H7 (cell line): Measurements from ENCODE around the gene GMIP. TPM values are rescaled to one million over a fixed set of nuclear protein-coding genes. Genes with fewer than 3 reads are reported as not detected.
A peak's percentile ranks its signal among the peaks of the same experiment; 100 is the strongest.
"Not testable (repeated sequence)": the region's sequence is repeated elsewhere in the genome, so short reads cannot be mapped to it uniquely, and the experiment has no call there.

Experiments used
- DNase-seq: peaks from one replicate; pipeline ENCODE4 v3.0.0; 2012
- H3K27me3 ChIP-seq: 2 replicates; pipeline ENCODE4 v1.6.0; 2011; ENCODE audit warnings: mild to moderate bottlenecking, low read length; ENCODE audit not compliant: control insufficient read depth, insufficient read depth
- H3K36me3 ChIP-seq: replicated peaks from 2 replicates; pipeline ENCODE4 v1.5.1; 2011; ENCODE audit warnings: low read length; ENCODE audit not compliant: control insufficient read depth, insufficient read depth
- H3K4me3 ChIP-seq: 2 replicates; pipeline ENCODE4 v1.5.1; 2011; ENCODE audit warnings: low read depth, mild to moderate bottlenecking, control low read depth, low read length, moderate library complexity; ENCODE audit not compliant: insufficient read depth
- total RNA-seq: library from RNA; depleted of rRNA; stranded (reverse); fragments of >200 nt; shearing (Covaris generic); gene quantifications from 2 replicates; pipeline ENCODE4 v1.2.3, GENCODE V29; 2014; rRNA removed

The GMIP gene
- total RNA-seq = 6.6 and 6.7 TPM in 2 replicates

GRCh38 chr19:19643158-19644053, at the start of gene GMIP:
TSS of gene GMIP (minus strand) at chr19:19643657. CDS start at chr19:19643529, 128 bp downstream.
- H3K36me3 ChIP-seq = peaks cover 25% of the 10 kb centered on the region
- peak within 1 kb of the TSS; percentile 77 for H3K4me3 ChIP-seq
- DNase-seq = peak; percentile 99

DNA sequence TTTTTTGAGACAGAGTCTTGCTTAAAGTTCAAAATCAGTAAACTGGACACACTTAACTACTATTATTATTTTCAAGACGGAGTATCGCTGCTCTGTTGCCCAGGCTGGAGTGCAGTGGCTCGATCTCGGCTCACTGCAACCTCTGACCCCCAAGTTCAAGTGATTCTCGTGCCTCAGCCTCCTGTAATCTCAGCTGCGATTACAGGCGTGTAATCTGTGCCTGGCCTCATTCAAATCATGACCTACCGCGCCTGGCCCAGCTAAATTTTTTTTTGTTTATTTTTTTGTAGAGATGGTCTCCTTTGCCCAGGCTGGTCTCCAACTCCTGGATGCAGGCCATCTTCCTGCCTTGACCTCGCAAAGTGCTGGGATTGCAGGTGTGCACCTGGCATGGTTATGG, 48.2 kb upstream of the GMIP start:
- no peaks in the 10 kb centered on the region for H3K36me3 ChIP-seq
- no peak overlapping the region for H3K4me3 ChIP-seq
- no peaks in the 10 kb centered on the region for H3K27me3 ChIP-seq
- DNase-seq = no peak

More at GRCh38 chr19:19643158-19644053, at the start of gene GMIP:
- no peaks in the 10 kb centered on the region for H3K27me3 ChIP-seq

DNA sequence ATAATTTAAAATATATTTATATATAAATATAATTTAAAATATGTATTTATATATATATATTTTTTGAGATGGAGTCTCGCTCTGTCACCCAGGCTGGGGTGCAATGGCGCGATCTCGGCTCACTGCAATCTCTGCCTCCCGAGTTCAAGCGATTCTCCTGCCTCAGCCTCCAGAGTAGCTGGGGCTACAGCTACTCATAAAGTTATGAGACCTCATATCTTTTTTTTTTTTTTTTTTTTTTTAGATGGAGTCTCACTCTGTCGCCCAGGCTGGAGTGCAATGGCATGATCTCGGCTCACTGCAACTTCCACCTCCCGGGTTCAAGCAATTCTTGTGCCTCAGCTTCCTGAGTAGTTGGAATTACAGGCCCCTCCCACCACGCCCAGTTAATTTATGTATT, 45.6 kb upstream of the GMIP start:
- DNase-seq, H3K4me3 ChIP-seq, H3K36me3 ChIP-seq, H3K27me3 ChIP-seq: not testable (repeated sequence)

DNA sequence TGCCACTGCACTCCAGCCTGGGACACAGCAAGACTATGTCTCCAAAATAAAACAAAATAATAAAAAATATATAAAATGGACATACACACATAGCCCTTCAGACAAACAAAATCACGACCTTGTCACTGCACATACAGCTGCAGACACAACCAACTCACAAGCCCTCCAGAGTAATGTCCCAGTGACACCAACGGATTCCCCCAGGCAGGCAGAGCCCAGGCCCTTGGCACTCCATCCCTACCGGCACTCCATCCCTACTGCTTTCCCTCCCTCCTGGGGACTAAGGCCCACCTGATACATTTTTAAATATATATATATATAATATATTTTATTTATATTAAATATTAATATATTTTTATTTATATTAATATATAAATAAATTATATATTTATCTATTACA, 43.6 kb upstream of the GMIP start:
- Histone ChIP-seq H3K27me3 (no peaks in the 10 kb centered on the region), H3K4me3 (no peak overlapping the region), H3K36me3 (no peaks in the 10 kb centered on the region)
- DNase-seq = no peak

DNA sequence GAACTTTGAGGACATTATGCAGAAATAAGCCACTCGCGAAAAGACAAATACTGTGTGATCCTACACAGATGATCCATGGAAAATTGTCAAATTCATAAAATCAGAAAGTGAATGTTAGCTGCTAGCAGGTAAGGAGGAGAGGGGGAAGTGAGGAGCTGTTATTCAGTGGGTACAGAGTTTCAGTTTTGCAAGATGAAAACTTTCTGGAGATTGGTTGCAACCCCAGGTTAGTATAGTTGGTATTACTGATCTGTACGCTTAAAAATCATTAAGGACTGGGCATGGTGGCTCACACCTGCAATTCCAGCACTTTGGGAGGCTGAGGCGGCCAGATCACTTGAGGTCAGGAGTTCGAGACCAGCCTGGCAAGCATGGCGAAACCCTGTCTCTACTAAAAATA, 43.1 kb upstream of the GMIP start:
- Histone ChIP-seq H3K36me3 (no peaks in the 10 kb centered on the region), H3K27me3 (no peaks in the 10 kb centered on the region), H3K4me3 (no peak overlapping the region)
- no peak for DNase-seq

GRCh38 chr19:19686119-19686518, 42.7 kb upstream of the GMIP start:
- not testable (repeated sequence) for H3K36me3 ChIP-seq, DNase-seq, H3K27me3 ChIP-seq, H3K4me3 ChIP-seq

GRCh38 chr19:19679176-19680073, 36.0 kb upstream of the GMIP start:
- DNase-seq = no peak
- H3K4me3 ChIP-seq = no peak overlapping the region
- H3K36me3 ChIP-seq = peaks cover 15% of the 10 kb centered on the region
- H3K27me3 ChIP-seq = no peaks in the 10 kb centered on the region

DNA sequence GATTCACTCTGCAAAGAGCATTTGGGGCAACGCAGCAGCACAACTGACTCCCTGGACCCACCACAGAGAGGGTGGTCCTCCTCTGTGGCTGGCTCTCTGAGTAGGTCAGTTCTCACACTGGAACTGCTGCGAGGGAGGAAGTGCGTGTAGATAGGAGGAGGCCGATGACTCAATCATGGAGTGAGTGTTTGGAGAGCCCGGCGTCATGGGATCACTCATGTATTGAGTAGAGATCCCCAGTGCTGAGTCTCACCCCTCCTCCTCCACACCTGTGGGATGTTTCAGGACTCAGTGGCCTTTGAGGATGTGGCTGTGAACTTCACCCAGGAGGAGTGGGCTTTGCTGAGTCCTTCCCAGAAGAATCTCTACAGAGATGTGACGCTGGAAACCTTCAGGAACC, 34.1 kb upstream of the GMIP start:
- H3K4me3 ChIP-seq = no peak overlapping the region
- H3K36me3 ChIP-seq = peaks cover 18% of the 10 kb centered on the region
- no peak for DNase-seq

GRCh38 chr19:19674315-19674714, 30.9 kb upstream of the GMIP start:
- peaks cover 16% of the 10 kb centered on the region for H3K36me3 ChIP-seq
- H3K27me3 ChIP-seq = no peaks in the 10 kb centered on the region
- DNase-seq = no peak
- no peak overlapping the region for H3K4me3 ChIP-seq

More for the DNA sequence above, 34.1 kb upstream of the GMIP start:
- H3K27me3 ChIP-seq = no peaks in the 10 kb centered on the region

DNA sequence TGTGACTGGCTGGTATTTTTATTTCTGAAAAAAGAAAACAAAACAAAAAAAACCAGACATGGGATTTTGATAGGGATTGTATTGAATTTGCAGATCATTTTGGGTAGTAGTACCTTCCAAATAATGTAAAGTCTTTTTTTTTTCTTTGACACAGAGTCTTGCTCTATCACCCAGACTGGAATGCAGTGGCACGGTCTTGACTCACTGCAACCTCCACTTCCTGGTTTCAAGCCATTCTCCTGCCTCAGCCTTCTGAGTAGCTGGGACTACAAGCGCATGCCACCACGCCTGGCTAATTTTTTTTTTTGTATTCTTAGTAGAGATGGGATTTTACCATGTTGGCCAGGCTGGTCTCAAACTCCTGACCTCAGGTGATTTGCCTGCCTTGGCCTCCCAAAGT, 29.4 kb upstream of the GMIP start:
- DNase-seq = no peak
- Histone ChIP-seq H3K4me3 (no peak overlapping the region), H3K27me3 (no peaks in the 10 kb centered on the region), H3K36me3 (peaks cover 7% of the 10 kb centered on the region)

GRCh38 chr19:19670070-19670551, 26.7 kb upstream of the GMIP start:
- DNase-seq = peak; percentile 75
- H3K4me3 ChIP-seq = peak overlapping the region; percentile 95
- H3K27me3 ChIP-seq = no peaks in the 10 kb centered on the region
- peaks cover 2% of the 10 kb centered on the region for H3K36me3 ChIP-seq

GRCh38 chr19:19668230-19669012, 25.0 kb upstream of the GMIP start, which contains the start of gene ZNF101:
TSS of gene ZNF101 (plus strand) at chr19:19668839. CDS start at chr19:19668964, 125 bp downstream.
- Histone ChIP-seq H3K4me3 (peak within 1 kb of the TSS; percentile 95), H3K36me3 (peaks cover 2% of the 10 kb centered on the region), H3K27me3 (no peaks in the 10 kb centered on the region)
- DNase-seq = peak; percentile 95

GRCh38 chr19:19665420-19665948, 22.0 kb upstream of the GMIP start:
- not testable (repeated sequence) for DNase-seq, H3K4me3 ChIP-seq, H3K36me3 ChIP-seq, H3K27me3 ChIP-seq
